ENCODE results near the gene GGT1.

DNA sequence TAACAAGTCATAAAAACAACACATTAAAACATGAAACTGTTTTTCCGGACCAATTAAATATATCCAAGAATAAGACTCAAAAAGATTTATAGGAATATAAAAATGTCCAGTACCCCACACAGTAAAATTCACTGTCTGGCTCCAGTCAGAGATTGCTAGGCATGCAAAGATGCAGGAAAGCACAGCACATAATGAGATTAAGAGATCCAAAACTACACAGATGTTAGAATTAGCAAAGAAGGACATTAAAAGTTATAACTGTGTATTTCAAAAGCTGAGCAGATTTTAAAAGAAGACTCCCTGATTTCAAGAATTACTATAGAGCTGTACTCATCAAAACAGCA, 23.8 kb upstream of the GGT1 start:
- TF ChIP-seq, protein P1, sequence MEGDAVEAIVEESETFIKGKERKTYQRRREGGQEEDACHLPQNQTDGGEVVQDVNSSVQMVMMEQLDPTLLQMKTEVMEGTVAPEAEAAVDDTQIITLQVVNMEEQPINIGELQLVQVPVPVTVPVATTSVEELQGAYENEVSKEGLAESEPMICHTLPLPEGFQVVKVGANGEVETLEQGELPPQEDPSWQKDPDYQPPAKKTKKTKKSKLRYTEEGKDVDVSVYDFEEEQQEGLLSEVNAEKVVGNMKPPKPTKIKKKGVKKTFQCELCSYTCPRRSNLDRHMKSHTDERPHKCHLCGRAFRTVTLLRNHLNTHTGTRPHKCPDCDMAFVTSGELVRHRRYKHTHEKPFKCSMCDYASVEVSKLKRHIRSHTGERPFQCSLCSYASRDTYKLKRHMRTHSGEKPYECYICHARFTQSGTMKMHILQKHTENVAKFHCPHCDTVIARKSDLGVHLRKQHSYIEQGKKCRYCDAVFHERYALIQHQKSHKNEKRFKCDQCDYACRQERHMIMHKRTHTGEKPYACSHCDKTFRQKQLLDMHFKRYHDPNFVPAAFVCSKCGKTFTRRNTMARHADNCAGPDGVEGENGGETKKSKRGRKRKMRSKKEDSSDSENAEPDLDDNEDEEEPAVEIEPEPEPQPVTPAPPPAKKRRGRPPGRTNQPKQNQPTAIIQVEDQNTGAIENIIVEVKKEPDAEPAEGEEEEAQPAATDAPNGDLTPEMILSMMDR (IDR thresholded peaks at IDR 0.05) = no peak
- no peak for TF ChIP-seq POLR2A (IDR thresholded peaks at IDR 0.05)
